Stimulated activated CD4-positive, alpha-beta T cell treated with anti-CD3 and anti-CD28 coated beads, Interleukin-15, amount 100 ng/mL, for 48 hours (primary cell): ENCODE data around the gene SQSTM1.

Source experiments
- DNase-seq, 2 donors: peaks; one replicate each; pipeline ENCODE4 v3.0.0-alpha.2; 2020; ENCODE audit warnings: low read depth in 2 of 2

SQSTM1 gene

DNA sequence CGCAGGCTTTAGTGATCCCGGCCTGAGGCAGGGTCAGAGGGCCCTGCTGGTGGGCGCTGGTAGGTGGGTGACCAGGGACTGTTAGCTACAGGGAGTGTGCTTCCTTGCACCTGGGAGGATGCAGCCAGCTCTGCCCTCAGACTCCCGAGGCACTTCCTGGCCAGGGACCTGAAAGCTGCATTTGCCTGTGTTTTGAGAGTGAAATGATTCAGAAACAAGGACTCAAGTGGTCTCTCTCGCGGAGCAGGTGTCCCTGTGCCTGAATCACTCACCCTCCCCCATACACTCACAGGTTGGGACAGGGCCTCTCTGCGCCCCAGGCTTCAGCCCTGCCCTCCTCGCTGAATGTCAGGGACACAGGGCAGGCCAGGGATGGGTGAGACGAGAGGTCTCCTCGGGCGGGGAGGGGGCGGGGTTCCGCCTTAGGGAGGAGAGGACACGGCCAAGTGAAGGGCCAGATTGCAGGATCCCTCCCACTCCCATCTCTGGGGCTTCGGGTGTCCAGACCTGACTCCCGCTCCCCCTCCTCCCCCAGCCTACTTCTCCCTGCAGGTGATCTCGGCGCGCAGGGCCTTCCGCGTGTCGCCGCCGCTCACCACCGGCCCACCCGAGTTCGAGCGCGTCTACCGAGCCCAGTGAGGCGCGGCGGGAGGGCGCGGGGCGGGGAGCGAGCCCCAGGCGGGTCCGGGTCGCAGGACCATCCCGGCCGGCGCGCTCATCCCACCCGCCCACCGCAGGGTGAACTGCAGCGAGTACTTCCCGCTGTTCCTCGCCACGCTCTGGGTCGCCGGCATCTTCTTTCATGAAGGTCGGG, 25.4 kb upstream of the SQSTM1 start:
- no peak for DNase-seq

- peak in 1 of 2 donors; percentile 51 for DNase-seq
Measured at GRCh38 chr5:179795863-179796833, 24.6 kb upstream of the SQSTM1 start.

- no peak for DNase-seq
Measured at GRCh38 chr5:179796877-179797608, 23.7 kb upstream of the SQSTM1 start.

DNA sequence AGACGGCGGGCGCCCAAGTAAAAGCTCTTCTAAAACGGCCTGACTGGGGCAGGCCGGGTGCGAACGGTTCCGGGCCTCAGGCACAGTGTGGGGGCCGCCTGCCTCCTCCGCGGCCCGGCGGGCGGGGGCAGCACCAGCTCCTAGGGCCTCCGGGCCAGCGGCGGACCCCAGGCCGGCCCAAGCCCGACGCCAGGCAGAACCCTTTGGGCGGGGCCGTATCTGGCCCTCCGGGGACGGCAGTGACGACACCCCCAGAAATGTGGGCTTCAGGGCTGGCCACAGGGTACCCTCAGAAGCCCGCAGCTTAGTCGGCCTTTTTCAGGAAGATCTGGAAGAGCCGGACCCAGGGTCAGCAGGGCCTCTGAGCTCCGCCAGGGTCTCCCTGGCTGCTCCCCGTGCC, 23.0 kb upstream of the SQSTM1 start:
- no peak for DNase-seq

GRCh38 chr5:179798144-179798770, 22.4 kb upstream of the SQSTM1 start:
- no peak for DNase-seq

DNA sequence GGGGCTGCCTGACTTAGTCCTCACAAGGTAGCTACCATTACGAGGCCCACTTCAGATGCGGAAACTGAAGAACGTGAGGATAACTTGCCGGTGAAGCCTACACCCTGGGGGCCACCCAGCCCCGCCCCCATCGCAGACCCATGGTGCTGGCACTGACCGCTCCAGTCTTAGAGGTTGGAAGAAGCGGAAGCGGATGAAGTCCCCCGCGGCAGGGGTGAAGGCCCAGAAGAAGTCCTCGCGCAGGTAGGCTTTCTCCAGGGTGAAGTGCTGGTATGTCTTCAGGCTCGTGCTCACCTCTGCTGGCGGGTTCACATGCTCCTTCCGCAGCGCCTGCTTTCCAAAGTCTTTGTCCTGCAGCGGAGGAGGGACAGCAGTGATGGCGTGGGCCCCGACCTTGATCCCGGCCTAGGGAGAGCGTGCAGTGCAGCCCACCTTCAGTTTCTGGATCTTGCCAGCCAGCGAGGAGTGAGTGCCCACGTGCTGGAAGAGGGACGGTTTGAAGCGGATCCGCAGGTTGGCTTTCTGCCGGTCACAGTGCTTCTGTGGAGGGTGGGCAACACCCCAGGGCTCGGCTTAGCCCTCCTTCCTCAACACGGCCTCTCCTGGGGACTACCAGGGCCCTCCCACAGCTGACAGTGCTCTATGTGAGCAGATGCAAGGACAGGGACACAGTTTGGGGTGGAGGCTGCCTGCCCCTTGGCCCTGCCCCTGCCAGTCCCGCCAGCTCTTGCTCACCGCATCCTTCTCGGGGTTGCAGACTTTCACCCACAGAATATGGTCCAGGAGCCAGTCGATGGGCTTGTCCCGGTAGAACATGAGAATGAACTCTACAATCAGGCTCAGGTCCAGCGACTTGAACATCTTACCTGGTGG, 21.7 kb upstream of the SQSTM1 start:
- no peak for DNase-seq

GRCh38 chr5:179799644-179799973, 21.1 kb upstream of the SQSTM1 start:
- DNase-seq = no peak

- no peak for DNase-seq
Measured at GRCh38 chr5:179800071-179800695, 20.5 kb upstream of the SQSTM1 start.

DNA sequence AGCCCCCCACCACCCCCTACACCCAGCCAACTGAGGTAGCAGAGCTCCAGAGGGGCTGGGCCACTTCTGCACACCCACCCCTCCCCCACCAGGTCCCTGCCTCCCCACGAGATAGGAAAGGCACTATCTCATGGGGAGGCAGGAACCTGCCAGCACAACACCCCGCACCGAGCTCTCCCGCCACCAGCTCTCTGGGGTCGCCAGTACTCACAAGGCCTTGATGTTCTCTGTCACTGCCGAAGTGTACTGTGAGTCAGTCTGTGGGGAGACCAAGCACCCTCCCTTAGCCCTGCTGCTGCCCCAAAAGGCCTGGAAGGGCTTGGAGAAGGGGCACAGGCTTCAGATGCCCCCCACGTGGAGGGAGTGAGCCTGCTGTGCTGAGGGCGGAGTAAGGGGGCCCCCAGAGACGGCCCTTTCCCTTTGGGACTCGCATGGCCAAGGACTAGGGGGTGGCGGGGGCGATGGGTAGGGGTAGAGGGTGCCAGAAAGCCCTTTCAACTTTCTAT, 20.0 kb upstream of the SQSTM1 start:
- no peak for DNase-seq

GRCh38 chr5:179801304-179802206, 19.1 kb upstream of the SQSTM1 start:
- DNase-seq = peak; percentile 67 to 84

- DNase-seq = no peak
Measured at GRCh38 chr5:179802207-179802883, 18.4 kb upstream of the SQSTM1 start.

DNA sequence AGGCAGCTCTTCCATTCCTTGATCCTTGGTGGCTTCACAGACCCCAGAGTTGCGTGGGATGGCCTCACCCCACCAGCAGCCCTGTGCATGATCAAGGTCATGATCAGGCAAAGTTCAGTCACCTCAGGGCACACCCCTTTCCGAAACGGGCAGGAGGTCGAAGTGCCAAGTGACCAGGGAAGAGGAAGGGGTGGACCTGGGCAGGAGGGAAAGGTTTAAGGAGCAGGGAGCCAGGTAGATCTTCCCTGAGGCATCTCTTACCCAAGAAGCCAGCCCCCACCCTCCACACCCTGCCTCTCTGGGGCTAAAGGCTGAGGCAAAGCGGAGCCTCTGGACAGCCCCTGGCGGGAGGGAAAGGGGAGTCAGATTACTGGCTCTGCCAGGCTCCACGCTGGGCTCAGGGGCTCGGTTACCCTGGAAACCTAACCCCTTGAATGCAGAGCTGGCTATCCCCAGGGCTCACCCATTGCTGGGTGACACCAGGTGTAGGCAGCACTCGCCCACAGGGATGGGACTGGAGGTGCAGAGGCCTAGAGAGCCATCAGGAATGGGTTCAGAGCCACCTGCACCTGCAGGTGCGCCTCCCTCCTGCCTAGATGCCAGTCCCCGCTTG, 17.6 kb upstream of the SQSTM1 start:
- no peak for DNase-seq

GRCh38 chr5:179803651-179804554, 16.8 kb upstream of the SQSTM1 start:
- peak in 1 of 2 donors; percentile 59 for DNase-seq

DNA sequence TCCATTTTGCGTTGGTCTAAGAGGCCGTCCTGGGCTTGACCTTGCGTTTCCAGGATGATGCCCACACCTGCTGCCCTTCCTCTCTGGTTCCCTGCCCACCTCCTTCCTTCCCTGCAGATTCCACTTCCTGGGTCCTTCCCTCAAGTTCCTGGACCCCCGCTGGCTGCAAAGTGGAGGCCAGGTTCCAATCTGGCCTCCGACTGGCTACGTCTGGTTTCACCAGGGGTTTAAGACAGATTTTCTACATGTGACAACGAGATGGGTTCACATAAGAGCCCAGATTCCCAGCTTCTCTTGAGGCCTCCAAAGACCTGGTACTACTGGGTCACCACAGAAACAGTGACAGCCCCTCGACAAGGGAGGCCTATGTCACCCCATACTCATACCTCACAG, 16.2 kb upstream of the SQSTM1 start:
- no peak for DNase-seq

GRCh38 chr5:179805070-179805528, 15.6 kb upstream of the SQSTM1 start:
- DNase-seq = no peak

DNA sequence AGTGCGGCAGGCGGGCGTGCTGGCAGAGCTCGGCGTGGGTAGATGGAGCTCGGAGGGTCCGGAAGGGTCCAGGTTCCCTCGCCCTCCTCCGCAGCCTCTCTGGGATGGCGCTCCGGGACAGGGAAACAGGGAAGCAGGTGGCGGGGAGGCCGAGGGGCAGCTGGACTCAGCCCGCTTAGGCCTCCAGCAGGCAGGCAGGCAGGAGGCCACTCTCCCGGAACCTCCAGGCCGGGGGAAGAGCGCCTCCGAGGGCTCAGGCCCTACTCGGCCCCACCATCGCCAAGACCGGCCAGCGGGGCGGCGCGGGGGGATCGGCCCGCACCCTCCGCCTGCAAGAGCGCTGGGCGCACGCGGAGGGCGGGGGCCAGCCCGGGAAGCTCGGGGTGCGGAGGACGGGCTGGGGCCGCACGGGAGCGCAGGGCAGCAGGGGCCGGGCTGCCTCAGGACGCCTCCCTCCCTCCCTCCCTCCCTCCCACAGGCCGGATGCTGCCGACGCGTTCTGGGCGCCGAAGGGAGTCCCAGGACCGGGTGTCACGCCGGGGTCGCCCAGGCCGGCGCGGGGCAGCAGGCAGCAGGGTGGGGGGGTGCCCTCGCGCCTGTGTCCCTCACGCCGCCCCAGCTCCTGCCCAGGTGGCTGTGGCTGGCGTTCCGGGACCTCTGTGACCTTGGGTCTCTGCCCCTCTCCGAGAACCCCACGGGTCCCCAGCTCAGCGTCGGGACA, 15.0 kb upstream of the SQSTM1 start:
- no peak for DNase-seq
